Caco-2 (cell line): ENCODE measurements around the gene GPR162. TPM values are rescaled to one million over a fixed set of nuclear protein-coding genes. Genes with fewer than 3 reads are reported as not detected.

Experiments
- BruUV-seq: library from RNA; stranded (reverse); fragments of 400-500 nt; replicated peaks from 2 replicates; lab custom pipeline; 2021; lab: Mats Ljungman, UMichigan
- CTCF ChIA-PET: fragments of 300-600 bp; sonication (Branson Sonifier 250); formaldehyde crosslinking; loops from one replicate; lab custom pipeline; 2022; ENCODE audit warnings: antibody characterized with exemption; lab: Charles Lee
- POLR2A ChIA-PET: fragments of 300-600 bp; sonication (Branson Sonifier 250); formaldehyde crosslinking; loops from one replicate; lab custom pipeline; 2022; ENCODE audit warnings: antibody characterized with exemption; lab: Charles Lee
- DNase-seq, 2 experiments: peaks; one replicate each; pipeline versions ENCODE4 v3.0.0 to v3.0.0-alpha.2; 2020 to 2022
- H3K27me3 ChIP-seq: replicated peaks from 2 replicates; pipeline ENCODE4 v1.6.0; 2011; ENCODE audit warnings: low read length; ENCODE audit not compliant: control insufficient read depth, insufficient read depth
- H3K36me3 ChIP-seq: 2 replicates; pipeline ENCODE4 v1.5.1; 2011; ENCODE audit warnings: low read length; ENCODE audit not compliant: control insufficient read depth, insufficient read depth
- H3K4me1 ChIP-seq: fragments of 250-450 bp; sonication (Bioruptor Pico); 2 replicates; pipeline ENCODE4 v1.5.1; 2020; ENCODE audit warnings: mild to moderate bottlenecking
- H3K4me3 ChIP-seq: 2 replicates; pipeline ENCODE4 v1.5.1; 2011; ENCODE audit warnings: low read depth, mild to moderate bottlenecking, control low read depth, low read length
- H3K9me3 ChIP-seq: fragments of 250-450 bp; sonication (Bioruptor Pico); 2 replicates; pipeline ENCODE4 v1.5.1; 2020; ENCODE audit warnings: mild to moderate bottlenecking, moderate library complexity
- H3K27ac Mint-ChIP-seq: one replicate; pipeline ENCODE4 v1.8.0; 2022; ENCODE audit warnings: mixed read lengths; ENCODE audit not compliant: unreplicated experiment
- H3K27me3 Mint-ChIP-seq: one replicate; pipeline ENCODE4 v1.8.0; 2022; ENCODE audit warnings: mixed read lengths; ENCODE audit not compliant: insufficient read depth, unreplicated experiment
- H3K36me3 Mint-ChIP-seq: one replicate; pipeline ENCODE4 v1.8.0; 2022; ENCODE audit warnings: mild to moderate bottlenecking, mixed read lengths; ENCODE audit not compliant: insufficient read depth, unreplicated experiment
- H3K4me1 Mint-ChIP-seq: one replicate; pipeline ENCODE4 v1.8.0; 2022; ENCODE audit warnings: low read depth, mixed read lengths; ENCODE audit not compliant: unreplicated experiment
- H3K4me3 Mint-ChIP-seq: one replicate; pipeline ENCODE4 v1.8.0; 2022; ENCODE audit warnings: mild to moderate bottlenecking, moderate library complexity, mixed read lengths; ENCODE audit not compliant: unreplicated experiment
- H3K9me3 Mint-ChIP-seq: one replicate; pipeline ENCODE4 v1.8.0; 2022; ENCODE audit warnings: mixed read lengths; ENCODE audit not compliant: unreplicated experiment
- CTCF ChIP-seq, 2 experiments: fragments of 200-600 bp in 1 of 2; IDR thresholded peaks; 1 replicate in 1 of 2; 2 replicates in 1 of 2; pipeline versions ENCODE4 v1.5.1 to v1.8.0; 2011 to 2022; ENCODE audit warnings: antibody characterized with exemption in 1 of 2, control low read depth in 1 of 2, inconsistent platforms in 1 of 2, low read depth in 1 of 2, low read length in 1 of 2, mild to moderate bottlenecking in 1 of 2, moderate library complexity in 1 of 2; ENCODE audit not compliant: insufficient read depth in 1 of 2, severe bottlenecking in 1 of 2, unreplicated experiment in 1 of 2
- intact Hi-C: fragments of 100-400 bp; cut with micrococcal nuclease; formaldehyde crosslinking; loops from one replicate; pipeline ENCODE4 v1.10.0; 2022; ENCODE audit not compliant: unreplicated experiment
- total RNA-seq: library from RNA; stranded (reverse); gene quantifications from 2 replicates; pipeline ENCODE4 v1.2.3, GENCODE V29; 2022

The GPR162 gene
- total RNA-seq, 1 experiment from 2014 or later: 1.2 TPM

GRCh38 chr12:6846316-6846869 is 24.8 kb downstream of the GPR162 start:
- BruUV-seq: no TSS peak
- intact Hi-C loops: no loop called here
- Mint-ChIP-seq H3K27me3 (no peaks in the 10 kb centered on the region), H3K27ac (no peak overlapping the region), H3K9me3 (no peaks in the 10 kb centered on the region), H3K4me3 (no peak overlapping the region), H3K4me1 (peaks cover 17% of the 10 kb centered on the region), H3K36me3 (peaks cover 73% of the 10 kb centered on the region)
- ChIA-PET POLR2A (no interaction called here), CTCF (interaction anchor here (0.5 kb wide), 1 partner anchor 178 kb away, joined by 3 read pairs; no protein-coding TSS in a partner anchor)
- H3K36me3 ChIP-seq: peaks cover 7% of the 10 kb centered on the region; the same call in 1 of the 2 replicates
- H3K4me1 ChIP-seq: peaks cover 18% of the 10 kb centered on the region
- H3K27me3 ChIP-seq: no peaks in the 10 kb centered on the region
- TF ChIP-seq CTCF (IDR thresholded peaks at IDR 0.05; ENCODE audit: insufficient read depth in 1 of 2, low read depth in 1 of 2, low read length in 1 of 2, severe bottlenecking in 1 of 2, unreplicated experiment in 1 of 2): no peak
- DNase-seq: no peak
- H3K4me3 ChIP-seq: no peak overlapping the region
- no peaks in the 10 kb centered on the region for H3K9me3 ChIP-seq

- Mint-ChIP-seq H3K4me1 (peaks cover 17% of the 10 kb centered on the region), H3K4me3 (no peak overlapping the region), H3K27me3 (no peaks in the 10 kb centered on the region), H3K27ac (no peak overlapping the region), H3K9me3 (no peaks in the 10 kb centered on the region), H3K36me3 (peaks cover 83% of the 10 kb centered on the region)
- H3K27me3 ChIP-seq: no peaks in the 10 kb centered on the region
- peaks cover 9% of the 10 kb centered on the region for H3K4me1 ChIP-seq
- CTCF ChIA-PET: interaction anchor here (0.7 kb wide), 1 partner anchor 23 kb away, joined by 3 read pairs; no protein-coding TSS in a partner anchor
- DNase-seq: no peak
- intact Hi-C loops: no loop called here
- H3K9me3 ChIP-seq: no peaks in the 10 kb centered on the region
- POLR2A ChIA-PET: no interaction called here
- no TSS peak for BruUV-seq
- peaks cover 7% of the 10 kb centered on the region; the same call in 1 of the 2 replicates for H3K36me3 ChIP-seq
- no peak for TF ChIP-seq CTCF (IDR thresholded peaks at IDR 0.05; ENCODE audit: insufficient read depth in 1 of 2, low read depth in 1 of 2, low read length in 1 of 2, severe bottlenecking in 1 of 2, unreplicated experiment in 1 of 2)
- H3K4me3 ChIP-seq: no peak overlapping the region
Observed at GRCh38 chr12:6847676-6848075, 26.1 kb downstream of the GPR162 start.

GRCh38 chr12:6849427-6849826 is 27.8 kb downstream of the GPR162 start:
- CTCF ChIA-PET: no interaction called here
- Histone ChIP-seq H3K4me1 (peaks cover 13% of the 10 kb centered on the region), H3K9me3 (no peaks in the 10 kb centered on the region), H3K36me3 (peaks cover 7% of the 10 kb centered on the region; the same call in 1 of the 2 replicates), H3K27me3 (no peaks in the 10 kb centered on the region), H3K4me3 (no peak overlapping the region)
- intact Hi-C loops: no loop called here
- Mint-ChIP-seq H3K27ac (peak overlapping the region; percentile 95), H3K4me3 (peak overlapping the region; percentile 94), H3K9me3 (no peaks in the 10 kb centered on the region), H3K36me3 (peaks cover 81% of the 10 kb centered on the region), H3K4me1 (peaks cover 27% of the 10 kb centered on the region), H3K27me3 (no peaks in the 10 kb centered on the region)
- no peak for TF ChIP-seq CTCF (IDR thresholded peaks at IDR 0.05; ENCODE audit: insufficient read depth in 1 of 2, low read depth in 1 of 2, low read length in 1 of 2, severe bottlenecking in 1 of 2, unreplicated experiment in 1 of 2)
- no peak for DNase-seq
- no TSS peak for BruUV-seq
- POLR2A ChIA-PET: no interaction called here
